ENCODE results near the gene UBE2E1. TPM values are rescaled to one million over a fixed set of nuclear protein-coding genes. Genes with fewer than 3 reads are reported as not detected.

UBE2E1 gene
- total RNA-seq, 1 donor from 2014 or later, result 74.6 TPM

DNA sequence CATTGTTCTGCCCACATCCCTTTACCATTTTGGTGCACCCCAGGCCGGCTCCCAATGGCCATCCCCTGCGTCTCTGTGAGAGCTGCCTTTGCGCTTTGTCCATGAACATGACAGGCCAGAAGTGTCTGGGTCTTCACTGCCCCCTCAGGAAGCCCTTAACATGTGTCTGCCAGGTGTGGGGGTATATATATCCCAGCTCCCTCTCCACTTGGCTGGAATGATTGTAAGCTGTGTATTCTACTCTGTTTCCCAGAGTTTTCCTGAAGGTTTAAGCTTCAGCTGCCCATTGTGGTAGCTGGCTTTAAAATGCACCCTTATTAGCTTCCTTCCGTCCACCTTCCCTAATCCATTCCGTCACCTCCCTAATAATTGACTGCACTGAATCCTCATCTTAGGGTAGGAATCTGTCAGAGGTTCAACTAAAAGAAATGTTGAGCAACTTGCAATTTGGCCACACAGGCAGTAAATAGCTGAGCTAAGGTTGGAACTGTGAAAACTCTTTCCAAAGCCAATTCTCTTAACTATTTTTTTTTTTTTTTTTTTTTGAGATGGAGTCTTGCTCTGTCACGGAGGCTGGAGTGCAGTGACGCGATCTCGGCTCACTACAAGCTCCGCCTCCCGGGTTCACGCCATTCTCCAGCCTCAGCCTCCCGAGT lies 30.4 kb upstream of the UBE2E1 start:
- Histone ChIP-seq H3K27me3 (no peaks in the 10 kb centered on the region), H3K36me3 (no peaks in the 10 kb centered on the region), H3K4me1 (no peaks in the 10 kb centered on the region), H3K27ac (no peak overlapping the region), H3K4me3 (no peak overlapping the region), H3K9me3 (no peaks in the 10 kb centered on the region)
- no peak for DNase-seq (ENCODE audit: low spot score in 2 of 2)
- TF ChIP-seq, protein P1, sequence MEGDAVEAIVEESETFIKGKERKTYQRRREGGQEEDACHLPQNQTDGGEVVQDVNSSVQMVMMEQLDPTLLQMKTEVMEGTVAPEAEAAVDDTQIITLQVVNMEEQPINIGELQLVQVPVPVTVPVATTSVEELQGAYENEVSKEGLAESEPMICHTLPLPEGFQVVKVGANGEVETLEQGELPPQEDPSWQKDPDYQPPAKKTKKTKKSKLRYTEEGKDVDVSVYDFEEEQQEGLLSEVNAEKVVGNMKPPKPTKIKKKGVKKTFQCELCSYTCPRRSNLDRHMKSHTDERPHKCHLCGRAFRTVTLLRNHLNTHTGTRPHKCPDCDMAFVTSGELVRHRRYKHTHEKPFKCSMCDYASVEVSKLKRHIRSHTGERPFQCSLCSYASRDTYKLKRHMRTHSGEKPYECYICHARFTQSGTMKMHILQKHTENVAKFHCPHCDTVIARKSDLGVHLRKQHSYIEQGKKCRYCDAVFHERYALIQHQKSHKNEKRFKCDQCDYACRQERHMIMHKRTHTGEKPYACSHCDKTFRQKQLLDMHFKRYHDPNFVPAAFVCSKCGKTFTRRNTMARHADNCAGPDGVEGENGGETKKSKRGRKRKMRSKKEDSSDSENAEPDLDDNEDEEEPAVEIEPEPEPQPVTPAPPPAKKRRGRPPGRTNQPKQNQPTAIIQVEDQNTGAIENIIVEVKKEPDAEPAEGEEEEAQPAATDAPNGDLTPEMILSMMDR (IDR thresholded peaks at IDR 0.05), result no peak
- intact Hi-C loops (cut with DNase I), result no loop called here

GRCh38 chr3:23776352-23776891 lies 29.3 kb upstream of the UBE2E1 start:
- H3K9me3 ChIP-seq, result no peaks in the 10 kb centered on the region
- intact Hi-C loops (cut with DNase I), result no loop called here
- DNase-seq (ENCODE audit: low spot score in 2 of 2), result no peak
- TF ChIP-seq, protein P1 (IDR thresholded peaks at IDR 0.05), result no peak
- no peaks in the 10 kb centered on the region for H3K4me1 ChIP-seq
- H3K4me3 ChIP-seq, result no peak overlapping the region
- H3K27me3 ChIP-seq, result no peaks in the 10 kb centered on the region
- H3K27ac ChIP-seq, result peak overlapping the region in 1 of 2 donors; percentile 54
- H3K36me3 ChIP-seq, result no peaks in the 10 kb centered on the region

GRCh38 chr3:23778446-23778845 lies 27.3 kb upstream of the UBE2E1 start:
- no peaks in the 10 kb centered on the region for H3K4me1 ChIP-seq
- H3K36me3 ChIP-seq, result no peaks in the 10 kb centered on the region
- H3K4me3 ChIP-seq, result no peak overlapping the region
- H3K9me3 ChIP-seq, result no peaks in the 10 kb centered on the region
- intact Hi-C loops (cut with DNase I), result no loop called here
- TF ChIP-seq, protein P1 (IDR thresholded peaks at IDR 0.05), result no peak
- H3K27ac ChIP-seq, result no peak overlapping the region
- no peak for DNase-seq (ENCODE audit: low spot score in 2 of 2)
- H3K27me3 ChIP-seq, result no peaks in the 10 kb centered on the region

DNA sequence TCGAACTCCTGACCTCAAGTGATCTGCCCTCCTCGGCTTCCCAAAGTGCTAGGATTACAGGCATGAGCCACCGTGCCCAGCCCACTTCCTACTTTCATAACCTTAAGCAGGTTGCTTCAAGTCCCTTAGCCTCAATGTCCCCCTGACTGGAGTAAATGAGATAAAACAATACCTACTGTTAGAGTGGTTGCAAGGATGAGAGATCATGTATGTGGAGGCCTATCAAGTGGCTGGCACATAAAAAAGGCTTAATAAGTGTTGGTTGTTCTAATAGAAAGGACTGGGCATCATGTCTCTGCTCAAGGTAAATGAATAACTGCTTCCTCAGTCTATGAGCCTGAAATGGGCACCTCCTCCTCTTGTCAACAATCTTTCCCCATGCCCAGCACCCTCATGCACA lies 25.9 kb upstream of the UBE2E1 start:
- intact Hi-C loops (cut with DNase I), result no loop called here
- Histone ChIP-seq H3K27me3 (no peaks in the 10 kb centered on the region), H3K27ac (no peak overlapping the region), H3K9me3 (no peaks in the 10 kb centered on the region), H3K4me1 (no peaks in the 10 kb centered on the region), H3K36me3 (no peaks in the 10 kb centered on the region), H3K4me3 (no peak overlapping the region)
- no peak for DNase-seq (ENCODE audit: low spot score in 2 of 2)
- TF ChIP-seq, protein P1 (IDR thresholded peaks at IDR 0.05), result no peak

GRCh38 chr3:23781051-23781450 lies 24.7 kb upstream of the UBE2E1 start:
- no peaks in the 10 kb centered on the region for H3K4me1 ChIP-seq
- no peak overlapping the region for H3K4me3 ChIP-seq
- intact Hi-C loops (cut with DNase I), result no loop called here
- no peaks in the 10 kb centered on the region for H3K36me3 ChIP-seq
- no peaks in the 10 kb centered on the region for H3K27me3 ChIP-seq
- no peak for DNase-seq (ENCODE audit: low spot score in 2 of 2)
- H3K9me3 ChIP-seq, result no peaks in the 10 kb centered on the region
- H3K27ac ChIP-seq, result no peak overlapping the region
- TF ChIP-seq, protein P1 (IDR thresholded peaks at IDR 0.05), result no peak
